Keratinocyte (primary cell): ENCODE measurements around the gene KHDRBS1.

Experiments used
- EZH2 ChIP-seq: IDR thresholded peaks from one replicate; pipeline ENCODE4 v1.6.1; 2012; ENCODE audit warnings: inconsistent platforms, mild to moderate bottlenecking, low read length, moderate library complexity
- TF ChIP-seq, protein P1 (sequence below), 3 experiments: IDR thresholded peaks in 1 of 3; conservative IDR thresholded peaks in 1 of 3; optimal IDR thresholded peaks in 1 of 3; 2 replicates in 2 of 3; 3 replicates in 1 of 3; pipeline versions ENCODE3 to v1.5.1; 2011; ENCODE audit warnings: low read length in 3 of 3, mild to moderate bottlenecking in 3 of 3, moderate library complexity in 2 of 3, control low read depth in 1 of 3, inconsistent platforms in 1 of 3; ENCODE audit not compliant: insufficient read depth in 2 of 3; ENCODE audit errors: extremely low read depth in 1 of 3

DNA sequence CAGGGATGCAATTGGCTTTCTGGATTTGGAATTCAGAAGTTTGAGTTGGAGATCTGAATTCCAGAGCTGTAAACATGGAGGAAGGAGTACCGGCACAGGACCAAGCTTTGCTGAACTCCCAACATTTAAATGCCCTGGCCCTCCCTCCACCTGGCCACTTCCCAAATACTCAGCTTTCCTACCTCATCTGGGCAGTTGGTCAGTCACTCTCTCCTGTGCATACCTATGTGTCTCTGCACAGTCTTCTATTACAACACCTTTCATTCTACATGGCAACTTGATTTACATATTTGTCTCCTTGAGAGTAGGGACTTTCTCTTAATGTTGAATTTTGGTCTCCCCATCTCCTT is 6.1 kb upstream of the KHDRBS1 start:
- TF ChIP-seq, protein P1, sequence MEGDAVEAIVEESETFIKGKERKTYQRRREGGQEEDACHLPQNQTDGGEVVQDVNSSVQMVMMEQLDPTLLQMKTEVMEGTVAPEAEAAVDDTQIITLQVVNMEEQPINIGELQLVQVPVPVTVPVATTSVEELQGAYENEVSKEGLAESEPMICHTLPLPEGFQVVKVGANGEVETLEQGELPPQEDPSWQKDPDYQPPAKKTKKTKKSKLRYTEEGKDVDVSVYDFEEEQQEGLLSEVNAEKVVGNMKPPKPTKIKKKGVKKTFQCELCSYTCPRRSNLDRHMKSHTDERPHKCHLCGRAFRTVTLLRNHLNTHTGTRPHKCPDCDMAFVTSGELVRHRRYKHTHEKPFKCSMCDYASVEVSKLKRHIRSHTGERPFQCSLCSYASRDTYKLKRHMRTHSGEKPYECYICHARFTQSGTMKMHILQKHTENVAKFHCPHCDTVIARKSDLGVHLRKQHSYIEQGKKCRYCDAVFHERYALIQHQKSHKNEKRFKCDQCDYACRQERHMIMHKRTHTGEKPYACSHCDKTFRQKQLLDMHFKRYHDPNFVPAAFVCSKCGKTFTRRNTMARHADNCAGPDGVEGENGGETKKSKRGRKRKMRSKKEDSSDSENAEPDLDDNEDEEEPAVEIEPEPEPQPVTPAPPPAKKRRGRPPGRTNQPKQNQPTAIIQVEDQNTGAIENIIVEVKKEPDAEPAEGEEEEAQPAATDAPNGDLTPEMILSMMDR (optimal IDR thresholded peaks at IDR 0.05 in 1 of 3, IDR thresholded peaks at IDR 0.05 in 1 of 3, conservative IDR thresholded peaks at IDR 0.05 in 1 of 3; ENCODE audit: extremely low read depth in 1 of 3, insufficient read depth in 2 of 3, low read length in 3 of 3) = no peak
- TF ChIP-seq EZH2 = no peak
